Stomach (tissue), 4 donors: ENCODE data around the gene SRSF3.

Source experiments
- CTCF ChIP-seq, 7 experiments: fragments of 450-650 bp in 4 of 7; fragments of 200-600 bp in 3 of 7; sonication (generic) in 3 of 7; IDR thresholded peaks; one replicate each; pipeline ENCODE4 v1.5.1; 2016 to 2019; ENCODE audit warnings: antibody characterized with exemption in 7 of 7, control low read depth in 2 of 7, mild to moderate bottlenecking in 1 of 7
- EP300 ChIP-seq: sonication (generic); formaldehyde crosslinking; IDR thresholded peaks from one replicate; pipeline ENCODE4 v1.6.1; 2017; ENCODE audit warnings: antibody characterized with exemption
- POLR2A ChIP-seq, 4 donors: fragments of 450-650 bp; IDR thresholded peaks; one replicate each; pipeline ENCODE4 v1.6.1; 2016; ENCODE audit warnings: antibody characterized with exemption in 4 of 4, control low read depth in 2 of 4, mild to moderate bottlenecking in 1 of 4, moderate library complexity in 1 of 4

DNA sequence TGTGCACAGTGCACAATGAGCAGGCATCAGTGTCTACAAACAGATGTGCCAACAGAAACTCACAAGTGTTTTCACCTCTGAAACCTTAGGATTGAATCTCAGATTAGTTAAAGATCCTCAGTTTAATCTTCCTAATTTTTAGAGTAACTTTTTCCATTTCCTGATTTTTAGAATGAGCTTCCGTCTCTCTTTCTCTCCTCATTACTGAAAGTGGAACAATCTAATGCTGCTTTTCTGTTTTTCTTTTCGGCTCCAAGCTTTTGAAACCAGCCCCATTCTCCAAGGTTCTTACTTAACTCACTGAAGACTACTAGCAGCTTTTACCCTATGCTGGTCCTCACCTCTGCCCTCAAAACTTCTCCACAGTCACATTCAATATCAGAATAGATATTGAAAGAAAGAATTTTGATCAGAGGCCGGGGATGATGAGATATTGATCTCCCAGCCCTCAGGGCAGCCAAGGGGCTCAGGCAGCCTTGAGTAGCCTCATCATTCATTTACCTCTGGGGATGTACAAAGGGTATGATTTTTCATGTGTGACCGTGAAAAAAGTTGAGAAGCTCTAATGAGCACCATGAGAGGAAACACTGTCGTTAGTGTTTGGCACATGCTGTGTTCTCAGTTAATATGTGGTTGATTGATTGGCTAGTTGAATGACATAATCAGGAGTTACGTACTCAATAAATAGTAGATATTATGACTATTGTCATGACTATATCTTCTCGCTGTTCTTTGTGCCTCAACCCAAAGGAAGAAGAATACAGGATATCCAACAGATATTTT, 35.0 kb upstream of the SRSF3 start:
- TF ChIP-seq CTCF (IDR thresholded peaks at IDR 0.05) = no peak
- no peak for TF ChIP-seq POLR2A (IDR thresholded peaks at IDR 0.05)
- TF ChIP-seq EP300 = no peak
